Upper lobe of left lung (tissue), 4 donors: ENCODE data around the gene PRDM13.

ENCODE experiments used
- CTCF ChIP-seq, 6 experiments: fragments of 450-650 bp in 4 of 6; fragments of 200-600 bp in 2 of 6; sonication (generic) in 2 of 6; IDR thresholded peaks; one replicate each; pipeline ENCODE4 v1.5.1; 2016 to 2019; ENCODE audit warnings: antibody characterized with exemption in 6 of 6
- POLR2A ChIP-seq, 4 donors: fragments of 450-650 bp; IDR thresholded peaks; one replicate each; pipeline ENCODE4 v1.5.1; 2016 to 2017; ENCODE audit warnings: antibody characterized with exemption in 4 of 4, mild to moderate bottlenecking in 2 of 4
- POLR2AphosphoS5 ChIP-seq, 2 donors: sonication (generic); formaldehyde crosslinking; IDR thresholded peaks; one replicate each; pipeline ENCODE4 v1.5.1; 2017; ENCODE audit warnings: antibody characterized with exemption in 2 of 2

GRCh38 chr6:99613705-99614429 lies 7.2 kb downstream of the PRDM13 start:
- TF ChIP-seq POLR2A (IDR thresholded peaks at IDR 0.05) (no peak), CTCF (IDR thresholded peaks at IDR 0.05) (no peak), POLR2AphosphoS5 (IDR thresholded peaks at IDR 0.05) (no peak)
